ENCODE measurements around the gene USP13. TPM values are rescaled to one million over a fixed set of nuclear protein-coding genes. Genes with fewer than 3 reads are reported as not detected.

The USP13 gene
- total and polyA plus RNA-seq, 2 donors (not counting 3 experiments of a cell fraction or from before 2014, with no cell fraction given): 5.8 to 24.0 TPM

DNA sequence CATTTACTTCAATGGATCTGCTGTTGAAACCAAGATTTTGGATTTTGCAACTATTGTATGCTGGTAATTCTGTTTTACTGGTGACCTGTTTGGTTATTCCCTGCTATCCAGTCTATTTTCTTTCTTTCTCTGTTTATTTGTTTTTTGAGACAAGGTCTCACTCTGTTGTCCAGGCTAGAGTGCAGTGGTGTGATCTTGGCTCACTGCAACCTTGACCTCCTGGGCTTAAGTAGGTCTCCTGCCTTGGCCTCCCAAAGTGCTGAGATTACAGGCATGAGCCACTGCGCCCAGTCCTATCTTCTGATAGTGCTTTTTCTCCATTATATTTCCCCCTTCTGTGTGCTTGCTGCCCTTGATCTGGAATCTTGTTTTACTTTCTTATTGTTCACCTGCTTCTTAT is 15.6 kb downstream of the USP13 start:
- TF ChIP-seq, protein P1, sequence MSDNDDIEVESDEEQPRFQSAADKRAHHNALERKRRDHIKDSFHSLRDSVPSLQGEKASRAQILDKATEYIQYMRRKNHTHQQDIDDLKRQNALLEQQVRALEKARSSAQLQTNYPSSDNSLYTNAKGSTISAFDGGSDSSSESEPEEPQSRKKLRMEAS (IDR thresholded peaks at IDR 0.05; ENCODE audit: insufficient read depth, insufficient read length): no peak
- TF ChIP-seq CTCF (IDR thresholded peaks at IDR 0.05; ENCODE audit: extremely low read depth in 1 of 2, insufficient read depth in 1 of 2, low read depth in 1 of 2, low read length in 2 of 2) (no peak), JUN (IDR thresholded peaks at IDR 0.05; ENCODE audit: borderline replicate concordance, insufficient read depth, insufficient read length, low read depth) (no peak), POLR2A (IDR thresholded peaks at IDR 0.05; ENCODE audit: low read depth, low read length) (no peak), FOS (IDR thresholded peaks at IDR 0.05; ENCODE audit: borderline replicate concordance, insufficient read depth, low read length) (no peak), GATA2 (IDR thresholded peaks at IDR 0.05; ENCODE audit: insufficient read depth, insufficient read length, low read depth, low read length) (no peak), EZH2 (IDR thresholded peaks at IDR 0.05; ENCODE audit: borderline replicate concordance, low read depth, low read length, severe bottlenecking) (no peak), POLR2AphosphoS5 (IDR thresholded peaks at IDR 0.05; ENCODE audit: insufficient read depth, low read depth, low read length) (no peak), MYC (IDR thresholded peaks at IDR 0.05; ENCODE audit: low read depth, low read length) (no peak)
- peaks cover 22% of the 10 kb centered on the region for H3K4me1 ChIP-seq (ENCODE audit: control insufficient read depth, extremely low read depth, insufficient read depth, low read length)
- no TSS peak for BruUV-seq (replicated peaks)
- no peak overlapping the region for H3K4me3 ChIP-seq (replicated peaks in 1 of 3; ENCODE audit: insufficient read depth in 1 of 3, low read depth in 1 of 3, low read length in 3 of 3)
- no peaks in the 10 kb centered on the region for H3K27me3 ChIP-seq (ENCODE audit: control insufficient read depth in 2 of 2, insufficient read depth in 2 of 2, low read length in 2 of 2)
- intact Hi-C loops (cut with micrococcal nuclease): no loop called here
- H3K9me3 ChIP-seq (replicated peaks; ENCODE audit: control insufficient read depth, insufficient read depth, low read length): no peaks in the 10 kb centered on the region
- H3K9ac ChIP-seq (replicated peaks; ENCODE audit: extremely low read depth, insufficient read depth, low read length): no peak overlapping the region
- no peaks in the 10 kb centered on the region for H3K9me1 ChIP-seq (replicated peaks; ENCODE audit: control insufficient read depth, extremely low read depth, insufficient read depth, low read length)
- H3K27ac ChIP-seq (ENCODE audit: insufficient read depth, low read depth, low read length): no peak overlapping the region
- no peak for DNase-seq (ENCODE audit: low read depth, low spot score)
- dilution Hi-C loops (cut with MboI; ENCODE audit: extremely low pct_ligation_motif_present, low sequenced_read_pairs): no loop called here
- FAIRE-seq: no peak
- no peak overlapping the region for H2AFZ ChIP-seq (ENCODE audit: low read depth, low read length)
- ChIA-PET CTCF (interaction anchor here (3.8 kb wide), 1 partner anchor 18 kb away, joined by 18 read pairs; no protein-coding TSS in a partner anchor), POLR2A (no interaction called here)
- H3K79me2 ChIP-seq (ENCODE audit: control insufficient read depth, insufficient read depth, low read length): peaks cover 69% of the 10 kb centered on the region
- no peaks in the 10 kb centered on the region for H4K20me1 ChIP-seq (replicated peaks; ENCODE audit: control insufficient read depth, extremely low read depth, insufficient read depth, low read length)
- no peaks in the 10 kb centered on the region for H3K36me3 ChIP-seq (ENCODE audit: control insufficient read depth in 2 of 2, extremely low read depth in 1 of 2, insufficient read depth in 2 of 2, low read length in 2 of 2)
- H3K4me2 ChIP-seq (ENCODE audit: insufficient read depth, low read length): no peak overlapping the region

All from endothelial cell of umbilical vein (primary cell).